HG03135 (cell line): ENCODE data around the gene TFF1.

Experiments used
- ATAC-seq: cut with Tn5 transposase; IDR thresholded peaks from one replicate; pipeline ENCODE4 v1.9.1; 2021; ENCODE audit warnings: mild to moderate bottlenecking, moderate library complexity; ENCODE audit not compliant: unreplicated experiment

TFF1 gene

GRCh38 chr21:42346866-42347600 lies 19.3 kb downstream of the TFF1 start:
- no peak for ATAC-seq

DNA sequence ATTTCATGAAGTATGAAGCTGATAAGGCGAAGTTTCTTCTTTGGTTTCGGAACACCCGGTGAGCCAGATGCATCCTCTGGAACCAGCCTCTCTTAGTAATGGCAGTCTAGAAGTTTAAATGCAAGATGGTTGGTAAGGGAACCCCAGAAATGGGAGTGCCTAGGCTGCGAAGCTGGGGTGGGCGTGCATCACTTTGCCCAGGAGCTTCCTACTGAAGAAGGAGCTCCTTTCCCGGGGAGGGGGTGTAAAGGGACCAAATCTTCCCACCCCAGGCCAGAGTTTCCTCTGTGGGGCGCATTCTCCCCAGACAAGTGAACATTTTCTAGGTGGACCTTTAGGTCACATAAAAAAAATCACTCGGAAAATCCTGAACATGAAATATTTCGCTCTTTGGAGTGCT lies 19.9 kb downstream of the TFF1 start:
- ATAC-seq: no peak

DNA sequence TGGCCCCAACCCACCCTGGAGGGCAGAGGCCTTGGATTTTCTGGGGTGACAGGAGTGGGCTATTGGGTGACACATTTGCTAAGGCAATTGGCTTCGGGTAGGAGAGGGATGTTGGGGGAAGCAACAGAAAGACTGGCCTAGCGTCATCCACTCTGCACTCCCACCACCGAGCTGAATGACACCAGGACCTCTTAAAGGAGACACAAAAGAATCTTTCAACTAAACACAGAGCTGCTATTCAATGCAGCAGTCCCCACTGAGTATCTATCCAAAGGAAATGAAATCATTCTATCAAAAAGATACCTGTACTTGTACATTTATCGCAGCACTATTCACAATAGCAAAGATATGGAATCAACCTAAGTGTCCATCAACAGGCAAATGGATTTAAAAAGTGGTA lies 21.7 kb downstream of the TFF1 start:
- ATAC-seq: no peak

GRCh38 chr21:42343963-42344510 lies 22.3 kb downstream of the TFF1 start:
- no peak for ATAC-seq

- ATAC-seq: no peak
Measured at GRCh38 chr21:42343556-42343955, 22.8 kb downstream of the TFF1 start.

DNA sequence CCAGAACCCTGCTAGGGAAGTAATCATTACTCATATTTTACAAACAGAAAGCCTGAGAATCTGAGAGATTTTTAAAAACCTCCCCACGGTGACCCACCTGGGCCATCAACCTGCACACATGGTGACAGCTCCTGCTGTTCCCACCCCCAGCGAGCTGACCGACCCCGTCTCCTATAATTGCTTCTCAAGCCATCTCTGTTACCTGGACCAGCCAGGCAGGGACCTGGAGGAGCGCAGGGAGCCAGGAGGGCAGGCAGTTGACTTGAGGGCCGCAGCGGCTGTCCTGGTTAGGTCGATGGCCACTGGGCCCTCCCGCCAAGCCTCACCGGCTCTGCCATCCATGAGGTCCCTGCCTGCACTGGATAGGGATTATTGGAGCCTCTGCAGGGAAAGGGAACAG lies 23.2 kb downstream of the TFF1 start:
- no peak for ATAC-seq

- ATAC-seq: no peak
Measured at GRCh38 chr21:42341776-42342542, 24.4 kb downstream of the TFF1 start.

- ATAC-seq: no peak
Measured at GRCh38 chr21:42340187-42341050, 25.9 kb downstream of the TFF1 start.

GRCh38 chr21:42338729-42339715 lies 27.3 kb downstream of the TFF1 start:
- ATAC-seq: no peak

- no peak for ATAC-seq
Measured at GRCh38 chr21:42337830-42338728, 28.3 kb downstream of the TFF1 start.

GRCh38 chr21:42337276-42337675 lies 29.1 kb downstream of the TFF1 start:
- ATAC-seq: no peak

DNA sequence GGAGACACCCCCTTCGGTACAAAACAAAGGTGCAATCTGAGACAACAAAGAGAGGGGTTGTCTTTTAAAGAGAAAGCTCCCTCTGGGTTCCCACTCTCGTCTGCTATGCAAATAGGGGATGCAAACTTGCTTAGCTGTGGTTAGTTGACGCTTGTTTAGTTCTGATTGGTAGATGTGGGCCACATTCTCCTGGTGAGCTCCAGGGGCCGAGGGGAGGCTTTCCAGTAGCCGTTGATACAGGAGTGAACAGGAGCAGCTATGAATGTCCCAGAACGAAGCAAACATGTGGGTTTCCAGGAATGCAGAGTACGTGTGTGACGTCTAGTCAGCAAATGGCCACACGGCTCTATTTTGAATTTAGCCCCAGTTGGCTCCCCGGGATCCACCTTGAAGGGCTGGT lies 30.3 kb downstream of the TFF1 start:
- no peak for ATAC-seq

- ATAC-seq: no peak
Measured at GRCh38 chr21:42332557-42333317, 33.6 kb downstream of the TFF1 start.

- ATAC-seq: no peak
Measured at GRCh38 chr21:42331660-42332059, 34.7 kb downstream of the TFF1 start.

GRCh38 chr21:42330380-42331371 lies 35.7 kb downstream of the TFF1 start:
- no peak for ATAC-seq

DNA sequence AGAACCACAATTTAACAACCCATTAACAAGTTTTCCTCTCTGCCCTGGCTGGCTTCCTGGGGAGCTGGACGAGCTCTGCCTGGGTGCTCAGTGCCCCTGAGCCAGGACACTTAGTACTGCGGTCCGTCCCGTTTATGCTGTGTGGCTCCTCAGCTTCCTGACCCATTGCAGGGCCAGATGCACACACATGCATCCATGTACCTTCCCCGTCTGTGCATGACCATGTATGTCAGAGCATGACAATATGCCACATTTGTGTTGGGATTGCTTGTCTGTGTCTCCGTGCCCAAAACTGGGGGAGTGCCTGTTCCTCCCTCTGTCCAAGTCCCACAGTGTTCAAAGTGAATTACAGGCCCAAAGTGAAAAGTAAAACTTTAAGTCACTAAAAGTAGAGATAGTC lies 41.4 kb downstream of the TFF1 start:
- no peak for ATAC-seq

DNA sequence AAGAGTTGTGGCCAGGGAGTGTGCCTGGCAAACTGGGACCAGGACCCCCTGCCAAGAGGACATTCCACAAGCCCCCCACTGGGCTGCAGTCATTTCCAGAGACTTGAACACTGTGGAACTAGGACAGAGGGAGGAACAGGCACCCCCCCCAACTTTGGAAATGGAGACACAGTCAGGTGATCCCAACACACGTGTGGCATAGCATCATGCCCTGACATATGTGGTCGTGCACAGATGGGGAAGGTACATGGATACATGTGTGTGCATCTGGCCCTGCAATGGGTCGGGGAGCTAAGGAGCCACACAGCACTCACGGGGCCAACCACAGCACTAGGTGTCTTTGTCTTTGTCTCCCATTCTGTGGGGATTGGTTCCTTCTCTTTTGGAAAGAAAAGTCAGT lies 44.5 kb downstream of the TFF1 start:
- no peak for ATAC-seq
